Stimulated activated effector memory CD8-positive, alpha-beta T cell treated with anti-CD3 and anti-CD28 coated beads, Interleukin-12 subunit alpha, Interleukin-12 subunit beta, amount 100 ng/mL, for 72 hours (primary cell): ENCODE measurements around the gene SLC12A3.

Source experiments
- ATAC-seq: fragments of 150-1000 bp; cut with Tn5 transposase; 2 replicates; pipeline ENCODE4 v1.10.0; 2021
- DNase-seq, 2 donors: peaks; one replicate each; pipeline ENCODE4 v3.0.0; 2021 to 2022; ENCODE audit warnings: low spot score in 2 of 2
- H3K27ac Mint-ChIP-seq: one replicate; pipeline ENCODE4 v1.8.0; 2022; ENCODE audit warnings: mild to moderate bottlenecking, mixed read lengths
- H3K36me3 Mint-ChIP-seq: one replicate; pipeline ENCODE4 v1.8.0; 2022; ENCODE audit warnings: mild to moderate bottlenecking, mixed read lengths
- H3K4me1 Mint-ChIP-seq: one replicate; pipeline ENCODE4 v1.8.0; 2022; ENCODE audit warnings: mixed read lengths
- H3K4me3 Mint-ChIP-seq: one replicate; pipeline ENCODE4 v1.8.0; 2022; ENCODE audit warnings: mild to moderate bottlenecking, mixed read lengths
- H3K9me3 Mint-ChIP-seq: one replicate; pipeline ENCODE4 v1.8.0; 2022; ENCODE audit warnings: mixed read lengths

SLC12A3 gene

GRCh38 chr16:56911771-56912571 lies 47.0 kb downstream of the SLC12A3 start:
- H3K36me3 Mint-ChIP-seq: no peaks in the 10 kb centered on the region
- no peaks in the 10 kb centered on the region for H3K9me3 Mint-ChIP-seq
- H3K27ac Mint-ChIP-seq: peak overlapping the region; percentile 64
- ATAC-seq (no peak), DNase-seq (no peak)
- no peak overlapping the region for H3K4me3 Mint-ChIP-seq
- H3K4me1 Mint-ChIP-seq: peaks cover 25% of the 10 kb centered on the region

GRCh38 chr16:56912746-56913708 lies 48.0 kb downstream of the SLC12A3 start:
- ATAC-seq (peak; percentile 17), DNase-seq (no peak)
- Mint-ChIP-seq H3K36me3 (no peaks in the 10 kb centered on the region), H3K4me3 (no peak overlapping the region), H3K27ac (peak overlapping the region; percentile 64), H3K4me1 (peaks cover 36% of the 10 kb centered on the region), H3K9me3 (no peaks in the 10 kb centered on the region)

DNA sequence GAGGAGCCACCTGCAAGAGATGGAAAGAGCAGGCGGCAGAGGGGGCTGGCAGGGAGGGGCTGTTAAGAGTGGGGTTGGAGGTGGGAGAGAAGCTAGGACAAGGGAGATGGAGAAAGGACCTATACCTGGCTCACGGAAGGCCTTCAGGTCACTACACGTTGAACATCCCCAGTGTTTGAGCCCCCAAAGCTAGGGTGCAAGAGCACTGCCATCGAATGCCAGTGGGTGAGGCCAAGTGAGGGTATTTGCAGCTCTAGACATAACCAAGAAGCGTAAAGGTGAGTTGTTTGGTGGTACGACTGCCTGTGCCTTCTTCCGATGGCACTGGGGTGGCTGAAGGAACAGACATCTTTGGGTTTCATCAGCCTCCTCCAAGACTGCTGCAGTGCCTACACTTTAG lies 49.9 kb downstream of the SLC12A3 start:
- peak overlapping the region; percentile 24 for H3K27ac Mint-ChIP-seq
- no peak for ATAC-seq
- DNase-seq: no peak
- H3K36me3 Mint-ChIP-seq: no peaks in the 10 kb centered on the region
- peaks cover 49% of the 10 kb centered on the region for H3K4me1 Mint-ChIP-seq
- no peaks in the 10 kb centered on the region for H3K9me3 Mint-ChIP-seq
- no peak overlapping the region for H3K4me3 Mint-ChIP-seq

- DNase-seq (no peak), ATAC-seq (no peak)
- Mint-ChIP-seq H3K4me1 (peaks cover 44% of the 10 kb centered on the region), H3K4me3 (no peak overlapping the region), H3K27ac (peak overlapping the region; percentile 73), H3K36me3 (no peaks in the 10 kb centered on the region), H3K9me3 (no peaks in the 10 kb centered on the region)
These were observed 50.5 kb downstream of the SLC12A3 start for GRCh38 chr16:56915336-56916119.

DNA sequence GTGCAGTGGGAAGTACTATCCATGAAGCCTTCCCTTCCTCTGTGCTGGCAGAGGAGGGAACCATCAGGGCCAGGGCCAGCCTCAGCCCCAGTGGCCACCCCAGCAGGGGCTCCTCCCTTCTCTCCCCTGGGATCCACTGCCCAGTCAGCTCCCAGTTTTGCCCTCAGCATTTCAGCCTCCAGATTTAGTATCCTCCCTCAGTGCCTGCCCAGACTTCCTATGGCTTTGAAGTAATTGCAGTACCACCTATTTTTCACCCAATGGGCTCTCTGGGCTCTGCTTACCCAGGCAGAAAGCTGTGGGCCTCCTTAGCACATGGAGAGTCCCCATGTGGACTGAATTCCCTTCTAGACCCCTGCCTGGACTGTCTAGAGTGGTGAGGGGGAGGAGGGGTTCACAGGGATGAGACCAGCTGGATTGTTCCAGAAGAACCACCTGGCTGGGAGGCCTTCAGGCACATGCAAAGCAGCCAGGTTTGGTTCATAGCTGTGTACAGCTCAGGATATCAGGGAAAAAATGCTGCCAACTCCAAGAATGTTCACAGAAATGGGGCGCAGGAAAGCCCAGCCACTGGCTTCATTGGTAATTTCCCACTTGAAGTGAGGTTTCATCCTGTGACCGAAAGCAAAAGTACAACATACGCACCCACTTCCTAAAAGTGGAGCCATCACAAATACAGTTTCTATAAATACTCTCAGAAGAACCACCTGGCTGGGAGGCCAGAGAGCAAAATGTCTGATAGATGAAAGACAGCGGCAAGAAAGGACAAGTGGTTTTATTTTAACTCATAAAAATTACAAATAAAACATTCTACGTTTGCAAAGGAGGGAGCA lies 51.8 kb downstream of the SLC12A3 start:
- Mint-ChIP-seq H3K4me3 (peak overlapping the region; percentile 22), H3K4me1 (peaks cover 42% of the 10 kb centered on the region), H3K27ac (peak overlapping the region; percentile 73), H3K9me3 (no peaks in the 10 kb centered on the region), H3K36me3 (no peaks in the 10 kb centered on the region)
- ATAC-seq: peak; percentile 82
- peak in 1 of 2 donors; percentile 63 for DNase-seq

GRCh38 chr16:56918467-56919012 lies 53.5 kb downstream of the SLC12A3 start:
- Mint-ChIP-seq H3K9me3 (no peaks in the 10 kb centered on the region), H3K27ac (peak overlapping the region; percentile 73), H3K4me1 (peaks cover 33% of the 10 kb centered on the region), H3K4me3 (no peak overlapping the region), H3K36me3 (no peaks in the 10 kb centered on the region)
- DNase-seq: no peak
- no peak for ATAC-seq

- Mint-ChIP-seq H3K9me3 (no peaks in the 10 kb centered on the region), H3K4me1 (peaks cover 38% of the 10 kb centered on the region), H3K36me3 (no peaks in the 10 kb centered on the region), H3K4me3 (no peak overlapping the region), H3K27ac (peak overlapping the region; percentile 73)
- ATAC-seq: peak; percentile 39
- no peak for DNase-seq
These were observed 54.2 kb downstream of the SLC12A3 start for GRCh38 chr16:56919099-56919800.

DNA sequence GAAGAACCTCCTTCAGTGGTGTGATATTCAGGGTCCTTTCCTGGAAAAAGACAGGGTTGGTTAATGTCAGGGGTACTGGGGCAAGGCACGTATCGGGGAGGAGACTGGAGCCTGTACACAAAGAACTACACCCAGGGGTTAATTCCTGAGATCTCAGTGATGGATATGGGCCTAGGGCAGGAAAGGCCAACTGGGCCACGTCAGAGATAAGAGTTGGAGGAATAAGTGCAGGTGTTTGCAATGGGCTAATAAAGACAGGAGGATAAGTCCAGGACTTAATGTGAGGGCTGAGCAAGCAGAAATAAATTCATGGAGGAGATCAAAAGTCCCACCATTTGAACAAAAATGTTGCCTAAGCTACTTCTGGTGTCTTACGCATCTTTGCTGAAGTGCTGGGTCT lies 56.6 kb downstream of the SLC12A3 start:
- ATAC-seq (no peak), DNase-seq (no peak)
- Mint-ChIP-seq H3K27ac (no peak overlapping the region), H3K36me3 (no peaks in the 10 kb centered on the region), H3K9me3 (no peaks in the 10 kb centered on the region), H3K4me3 (no peak overlapping the region), H3K4me1 (peaks cover 39% of the 10 kb centered on the region)

DNA sequence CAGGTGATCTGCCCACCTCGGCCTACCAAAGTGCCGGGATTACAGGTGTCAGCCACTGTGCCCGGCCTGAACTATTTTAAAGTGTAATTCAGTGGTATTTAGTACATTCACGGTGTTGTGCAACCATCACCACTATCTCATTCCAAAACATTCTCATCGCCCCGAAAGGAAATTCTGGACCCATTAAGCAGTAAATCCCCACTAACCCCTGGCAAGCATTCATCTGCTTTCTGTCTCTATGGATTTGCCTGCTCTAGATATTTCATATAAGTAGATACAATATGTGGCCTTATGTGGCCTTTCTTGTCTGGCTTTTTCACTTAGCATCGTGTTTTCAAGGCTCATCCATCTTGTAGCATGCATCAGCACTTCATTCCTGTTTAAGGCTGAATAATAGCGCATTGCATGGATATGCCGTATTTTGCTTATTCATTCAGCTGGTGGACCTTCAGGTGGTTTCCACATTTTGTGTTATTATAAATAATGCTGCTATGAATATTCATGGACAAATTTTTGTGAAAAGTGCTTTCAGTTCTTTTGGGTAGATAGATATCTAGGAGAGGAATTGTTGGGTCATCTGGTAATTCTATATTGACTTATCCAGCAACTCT lies 58.6 kb downstream of the SLC12A3 start:
- Mint-ChIP-seq H3K4me3 (no peak overlapping the region), H3K27ac (peak overlapping the region; percentile 24), H3K36me3 (no peaks in the 10 kb centered on the region), H3K4me1 (peaks cover 19% of the 10 kb centered on the region), H3K9me3 (no peaks in the 10 kb centered on the region)
- DNase-seq (no peak), ATAC-seq (no peak)

- DNase-seq (no peak), ATAC-seq (no peak)
- H3K9me3 Mint-ChIP-seq: no peaks in the 10 kb centered on the region
- peaks cover 14% of the 10 kb centered on the region for H3K36me3 Mint-ChIP-seq
- H3K27ac Mint-ChIP-seq: no peak overlapping the region
- peaks cover 21% of the 10 kb centered on the region for H3K4me1 Mint-ChIP-seq
- no peak overlapping the region for H3K4me3 Mint-ChIP-seq
These were observed 62.5 kb downstream of the SLC12A3 start for GRCh38 chr16:56927471-56927870.

DNA sequence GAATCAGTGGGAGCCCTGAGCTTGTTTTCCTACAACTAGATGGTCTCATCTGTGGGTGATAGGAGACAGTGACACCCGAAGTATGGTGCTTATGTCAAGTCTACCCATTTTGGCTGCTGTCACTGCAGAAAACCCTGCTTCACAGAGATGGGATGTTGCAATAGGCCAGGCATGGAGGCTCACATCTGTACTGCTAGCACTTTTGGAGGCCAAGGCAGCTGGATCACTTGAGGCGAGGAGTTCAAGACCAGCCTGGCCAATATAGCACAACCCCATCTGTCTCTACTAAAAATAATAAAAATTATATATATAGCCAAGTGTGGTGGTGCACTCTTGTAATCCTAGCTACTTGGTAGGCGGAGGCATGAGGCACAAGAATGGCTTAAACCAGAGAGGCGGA lies 64.6 kb downstream of the SLC12A3 start:
- ATAC-seq (no peak), DNase-seq (no peak)
- Mint-ChIP-seq H3K27ac (no peak overlapping the region), H3K4me1 (peaks cover 27% of the 10 kb centered on the region), H3K36me3 (peaks cover 36% of the 10 kb centered on the region), H3K4me3 (no peak overlapping the region), H3K9me3 (no peaks in the 10 kb centered on the region)

DNA sequence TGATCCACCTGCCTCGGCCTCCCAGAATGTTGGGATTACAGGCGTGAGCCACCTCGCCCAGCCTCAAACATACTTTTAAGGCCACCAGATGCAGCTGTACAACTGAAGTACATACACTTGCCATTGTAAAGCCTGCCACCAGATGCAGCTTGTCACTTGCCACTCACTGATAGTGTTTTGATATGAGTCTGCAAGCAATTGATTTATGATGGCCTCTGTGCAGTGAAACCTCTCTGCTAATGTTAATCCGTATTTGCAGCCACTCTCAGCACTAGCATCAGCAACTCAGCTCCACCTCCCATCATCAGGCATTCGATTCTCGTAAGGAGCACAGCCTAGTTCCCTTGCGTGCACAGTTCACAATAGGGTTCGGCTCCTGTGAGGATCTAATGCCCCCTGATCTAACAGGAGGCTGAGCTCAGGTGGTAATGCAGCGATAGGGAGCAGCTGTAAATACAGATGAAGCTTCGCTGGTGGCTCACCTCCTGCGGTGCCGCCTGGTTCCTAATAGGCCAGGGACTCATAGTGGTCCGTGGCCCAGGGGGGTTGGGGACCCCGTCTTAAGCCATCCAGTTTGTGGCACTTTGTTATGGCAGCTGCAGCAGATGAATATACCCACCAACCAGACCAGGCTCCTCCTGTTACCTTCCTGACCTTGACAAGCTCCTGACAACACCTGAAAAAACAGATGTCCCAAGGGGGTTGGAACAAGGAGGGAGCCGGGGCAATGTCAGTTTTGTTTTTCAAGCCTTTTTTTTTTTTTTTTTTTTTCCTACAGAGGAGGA lies 65.7 kb downstream of the SLC12A3 start:
- peak in 1 of 2 donors; percentile 56 for DNase-seq
- Mint-ChIP-seq H3K27ac (peak overlapping the region; percentile 100), H3K4me1 (peaks cover 35% of the 10 kb centered on the region), H3K36me3 (peaks cover 46% of the 10 kb centered on the region), H3K4me3 (peak overlapping the region; percentile 99), H3K9me3 (no peaks in the 10 kb centered on the region)
- no peak for ATAC-seq
